ENCODE data around the gene FAP.

DNA sequence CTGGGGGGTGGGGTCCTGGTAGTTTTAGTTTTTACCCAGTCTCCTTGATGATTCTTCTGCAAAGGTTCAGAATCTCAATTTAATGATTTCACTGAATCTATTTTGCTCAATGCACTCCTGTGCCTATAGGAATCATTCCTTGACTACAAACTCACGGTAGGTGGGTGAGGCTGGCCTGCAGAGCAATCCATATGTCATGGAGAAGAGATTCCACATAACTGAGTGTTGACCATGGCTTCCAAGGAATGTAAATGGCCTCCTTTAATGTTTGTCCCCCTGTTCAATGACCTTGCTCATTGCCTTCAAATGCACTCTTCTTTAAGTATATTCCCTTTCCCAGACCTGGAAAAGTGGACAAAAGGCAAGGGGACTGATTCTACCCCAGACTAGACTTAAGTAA lies 12.5 kb downstream of the FAP start:
- TF ChIP-seq, protein P1, sequence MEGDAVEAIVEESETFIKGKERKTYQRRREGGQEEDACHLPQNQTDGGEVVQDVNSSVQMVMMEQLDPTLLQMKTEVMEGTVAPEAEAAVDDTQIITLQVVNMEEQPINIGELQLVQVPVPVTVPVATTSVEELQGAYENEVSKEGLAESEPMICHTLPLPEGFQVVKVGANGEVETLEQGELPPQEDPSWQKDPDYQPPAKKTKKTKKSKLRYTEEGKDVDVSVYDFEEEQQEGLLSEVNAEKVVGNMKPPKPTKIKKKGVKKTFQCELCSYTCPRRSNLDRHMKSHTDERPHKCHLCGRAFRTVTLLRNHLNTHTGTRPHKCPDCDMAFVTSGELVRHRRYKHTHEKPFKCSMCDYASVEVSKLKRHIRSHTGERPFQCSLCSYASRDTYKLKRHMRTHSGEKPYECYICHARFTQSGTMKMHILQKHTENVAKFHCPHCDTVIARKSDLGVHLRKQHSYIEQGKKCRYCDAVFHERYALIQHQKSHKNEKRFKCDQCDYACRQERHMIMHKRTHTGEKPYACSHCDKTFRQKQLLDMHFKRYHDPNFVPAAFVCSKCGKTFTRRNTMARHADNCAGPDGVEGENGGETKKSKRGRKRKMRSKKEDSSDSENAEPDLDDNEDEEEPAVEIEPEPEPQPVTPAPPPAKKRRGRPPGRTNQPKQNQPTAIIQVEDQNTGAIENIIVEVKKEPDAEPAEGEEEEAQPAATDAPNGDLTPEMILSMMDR (IDR thresholded peaks at IDR 0.05; ENCODE audit: poor library complexity), result no peak
- TF ChIP-seq EZH2 (IDR thresholded peaks at IDR 0.05; ENCODE audit: borderline replicate concordance), result no peak

Data from hepatocyte (in vitro differentiated cells).